SU-DHL-6 (cell line): ENCODE data around the gene RIPOR2.

ENCODE experiments used
- H2AFZ ChIP-seq: fragments of 200-600 bp; sonication (generic); 2 replicates; pipeline ENCODE4 v1.6.1; 2014; ENCODE audit warnings: low read depth, mild to moderate bottlenecking, moderate library complexity, mixed read lengths, antibody characterized with exemption, low read length; ENCODE audit not compliant: severe bottlenecking
- H3F3A ChIP-seq: fragments of 200-600 bp; shearing (Covaris generic); 2 replicates; pipeline ENCODE4 v1.6.0; 2016; ENCODE audit warnings: antibody characterized with exemption, mild to moderate bottlenecking; ENCODE audit not compliant: insufficient read depth
- H3K27ac ChIP-seq: fragments of 200-600 bp; sonication (generic); 2 replicates; pipeline ENCODE4 v1.5.1; 2016; ENCODE audit warnings: low read depth, mild to moderate bottlenecking, low read length, moderate library complexity, mixed read lengths
- H3K27me3 ChIP-seq: fragments of 200-600 bp; sonication (generic), shearing (Covaris generic); 2 replicates; pipeline ENCODE4 v1.6.0; 2014; ENCODE audit warnings: mild to moderate bottlenecking, low read length
- H3K36me3 ChIP-seq: fragments of 200-600 bp; sonication (generic); 2 replicates; pipeline ENCODE4 v1.6.1; 2014; ENCODE audit warnings: mild to moderate bottlenecking, low read length, mixed read lengths
- H3K4me2 ChIP-seq: fragments of 300-600, 200-600 bp; shearing (Covaris generic), sonication (generic); 2 replicates; pipeline ENCODE4 v1.6.0; 2014; ENCODE audit warnings: low read length, low read depth, mild to moderate bottlenecking; ENCODE audit not compliant: poor library complexity, severe bottlenecking
- H3K4me3 ChIP-seq: fragments of 200-600 bp; sonication (generic); 2 replicates; pipeline ENCODE4 v1.5.1; 2014; ENCODE audit warnings: antibody characterized with exemption, low read length, mild to moderate bottlenecking, mixed read lengths; ENCODE audit not compliant: insufficient read depth, poor library complexity, severe bottlenecking
- H3K79me2 ChIP-seq: fragments of 200-600 bp; sonication (generic); 2 replicates; pipeline ENCODE4 v1.6.1; 2014; ENCODE audit warnings: mild to moderate bottlenecking, low read length, moderate library complexity; ENCODE audit not compliant: insufficient read depth
- H3K9ac ChIP-seq: fragments of 200-600 bp; sonication (generic); 2 replicates; pipeline ENCODE4 v1.7.0; 2014; ENCODE audit warnings: mild to moderate bottlenecking, low read length
- H3K9me2 ChIP-seq: fragments of 200-600 bp; sonication (generic); replicated peaks from 2 replicates; pipeline ENCODE4 v1.6.1; 2014; ENCODE audit warnings: low read length; ENCODE audit not compliant: insufficient read depth
- H3K9me3 ChIP-seq: fragments of 200-600 bp; sonication (generic); 2 replicates; pipeline ENCODE4 v1.6.1; 2014; ENCODE audit warnings: low read length, mixed read lengths; ENCODE audit not compliant: insufficient read depth
- H4K20me1 ChIP-seq: fragments of 200-600 bp; sonication (generic); 2 replicates; pipeline ENCODE4 v1.6.1; 2014; ENCODE audit warnings: low read depth, mild to moderate bottlenecking, antibody characterized with exemption, low read length, moderate library complexity, mixed read lengths
- EZH2phosphoT487 ChIP-seq: fragments of 200-600 bp; sonication (generic), shearing (Covaris generic); conservative IDR thresholded peaks from 2 replicates; pipeline ENCODE4 v1.6.1; 2018; ENCODE audit warnings: mild to moderate bottlenecking, antibody characterized with exemption, low read length, moderate library complexity, mixed read lengths
- TF ChIP-seq, protein P1 (sequence below): fragments of 200-600 bp; sonication (generic); IDR thresholded peaks from one replicate; pipeline ENCODE4 v1.5.1; 2017; ENCODE audit warnings: antibody characterized with exemption, mild to moderate bottlenecking, low read length, moderate library complexity; ENCODE audit not compliant: insufficient read depth, poor library complexity, severe bottlenecking

The RIPOR2 gene, protein sequence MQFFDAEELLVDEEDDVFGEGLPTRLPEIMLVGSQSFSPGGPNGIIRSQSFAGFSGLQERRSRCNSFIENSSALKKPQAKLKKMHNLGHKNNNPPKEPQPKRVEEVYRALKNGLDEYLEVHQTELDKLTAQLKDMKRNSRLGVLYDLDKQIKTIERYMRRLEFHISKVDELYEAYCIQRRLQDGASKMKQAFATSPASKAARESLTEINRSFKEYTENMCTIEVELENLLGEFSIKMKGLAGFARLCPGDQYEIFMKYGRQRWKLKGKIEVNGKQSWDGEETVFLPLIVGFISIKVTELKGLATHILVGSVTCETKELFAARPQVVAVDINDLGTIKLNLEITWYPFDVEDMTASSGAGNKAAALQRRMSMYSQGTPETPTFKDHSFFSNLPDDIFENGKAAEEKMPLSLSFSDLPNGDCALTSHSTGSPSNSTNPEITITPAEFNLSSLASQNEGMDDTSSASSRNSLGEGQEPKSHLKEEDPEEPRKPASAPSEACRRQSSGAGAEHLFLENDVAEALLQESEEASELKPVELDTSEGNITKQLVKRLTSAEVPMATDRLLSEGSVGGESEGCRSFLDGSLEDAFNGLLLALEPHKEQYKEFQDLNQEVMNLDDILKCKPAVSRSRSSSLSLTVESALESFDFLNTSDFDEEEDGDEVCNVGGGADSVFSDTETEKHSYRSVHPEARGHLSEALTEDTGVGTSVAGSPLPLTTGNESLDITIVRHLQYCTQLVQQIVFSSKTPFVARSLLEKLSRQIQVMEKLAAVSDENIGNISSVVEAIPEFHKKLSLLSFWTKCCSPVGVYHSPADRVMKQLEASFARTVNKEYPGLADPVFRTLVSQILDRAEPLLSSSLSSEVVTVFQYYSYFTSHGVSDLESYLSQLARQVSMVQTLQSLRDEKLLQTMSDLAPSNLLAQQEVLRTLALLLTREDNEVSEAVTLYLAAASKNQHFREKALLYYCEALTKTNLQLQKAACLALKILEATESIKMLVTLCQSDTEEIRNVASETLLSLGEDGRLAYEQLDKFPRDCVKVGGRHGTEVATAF

DNA sequence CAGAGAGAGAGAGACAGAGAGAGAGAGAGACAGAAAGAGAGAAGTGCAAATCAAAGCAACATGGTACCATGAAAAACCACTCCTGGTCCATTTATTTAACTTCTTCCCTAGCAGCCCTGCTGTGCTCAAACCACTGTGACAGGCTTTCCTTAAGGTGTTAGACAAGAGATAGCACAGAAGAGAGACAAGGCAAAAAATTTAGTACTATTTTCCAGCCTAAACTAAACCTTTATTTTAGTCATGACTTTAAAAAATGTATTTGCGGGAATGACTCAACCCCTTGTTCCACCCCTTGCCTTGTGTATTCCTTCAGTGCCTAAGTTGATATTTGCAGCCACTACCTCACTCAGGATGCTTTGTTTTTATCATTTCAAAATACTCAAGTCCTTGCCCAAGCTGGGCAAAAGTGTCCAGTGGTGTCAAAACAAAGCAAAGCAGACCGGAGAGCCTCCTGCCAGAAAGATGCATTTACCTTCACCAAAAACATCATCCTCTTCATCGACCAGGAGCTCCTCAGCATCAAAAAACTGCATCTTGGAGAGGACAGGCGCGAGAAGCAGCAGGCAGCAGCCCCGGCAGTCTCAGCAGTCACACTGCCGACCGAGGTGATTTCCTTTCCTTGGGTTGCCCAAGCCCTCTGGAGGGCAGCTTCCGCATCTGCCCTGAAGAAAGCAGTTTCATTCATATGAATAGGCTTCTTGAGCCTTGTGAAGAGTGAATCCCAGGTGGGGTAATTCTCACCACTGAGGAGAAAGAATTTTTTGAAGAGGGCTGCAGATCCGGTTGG, at the start of gene RIPOR2:
TSS of gene RIPOR2 (minus strand) at position 595 of the 787 bp plus-strand sequence. CDS start at position 533, 62 bp downstream.
- Histone ChIP-seq H3K27me3 (no peaks in the 10 kb centered on the region), H3K4me2 (peak within 1 kb of the TSS; percentile 88), H3K9ac (peak within 1 kb of the TSS; percentile 73), H3K27ac (peak within 1 kb of the TSS; percentile 92), H3K4me3 (peak within 1 kb of the TSS; percentile 73), H4K20me1 (no peaks in the 10 kb centered on the region), H3K9me3 (no peaks in the 10 kb centered on the region), H2AFZ (peak within 1 kb of the TSS; percentile 1), H3K79me2 (peaks cover 51% of the 10 kb centered on the region), H3K36me3 (peaks cover 9% of the 10 kb centered on the region; the same call in 1 of the 2 replicates), H3K9me2 (no peaks in the 10 kb centered on the region), H3F3A (peaks cover 87% of the 10 kb centered on the region)
- TF ChIP-seq, protein P1, sequence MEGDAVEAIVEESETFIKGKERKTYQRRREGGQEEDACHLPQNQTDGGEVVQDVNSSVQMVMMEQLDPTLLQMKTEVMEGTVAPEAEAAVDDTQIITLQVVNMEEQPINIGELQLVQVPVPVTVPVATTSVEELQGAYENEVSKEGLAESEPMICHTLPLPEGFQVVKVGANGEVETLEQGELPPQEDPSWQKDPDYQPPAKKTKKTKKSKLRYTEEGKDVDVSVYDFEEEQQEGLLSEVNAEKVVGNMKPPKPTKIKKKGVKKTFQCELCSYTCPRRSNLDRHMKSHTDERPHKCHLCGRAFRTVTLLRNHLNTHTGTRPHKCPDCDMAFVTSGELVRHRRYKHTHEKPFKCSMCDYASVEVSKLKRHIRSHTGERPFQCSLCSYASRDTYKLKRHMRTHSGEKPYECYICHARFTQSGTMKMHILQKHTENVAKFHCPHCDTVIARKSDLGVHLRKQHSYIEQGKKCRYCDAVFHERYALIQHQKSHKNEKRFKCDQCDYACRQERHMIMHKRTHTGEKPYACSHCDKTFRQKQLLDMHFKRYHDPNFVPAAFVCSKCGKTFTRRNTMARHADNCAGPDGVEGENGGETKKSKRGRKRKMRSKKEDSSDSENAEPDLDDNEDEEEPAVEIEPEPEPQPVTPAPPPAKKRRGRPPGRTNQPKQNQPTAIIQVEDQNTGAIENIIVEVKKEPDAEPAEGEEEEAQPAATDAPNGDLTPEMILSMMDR, result peak; percentile 26
- TF ChIP-seq EZH2phosphoT487, result no peak

DNA sequence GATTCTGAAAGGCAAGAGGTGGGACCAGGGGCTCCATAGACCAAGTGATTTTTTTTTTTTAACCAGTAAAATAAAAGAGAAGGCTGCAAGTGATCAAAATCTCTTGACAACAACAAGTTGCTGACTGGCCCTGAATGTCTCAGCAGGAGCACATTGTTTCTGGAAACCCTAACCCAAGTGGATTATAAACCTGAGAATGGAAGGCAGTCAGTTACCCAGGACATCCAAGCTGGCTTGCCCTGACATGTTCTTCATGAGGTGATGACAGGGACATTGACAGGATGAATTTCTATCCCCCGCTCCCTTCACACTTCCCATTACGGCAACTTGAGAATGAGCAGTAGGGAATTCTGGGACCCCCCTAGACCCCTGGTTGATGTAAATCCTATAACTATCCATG, 49.6 kb upstream of the RIPOR2 start:
- no peak overlapping the region for H3K9ac ChIP-seq
- H3K4me2 ChIP-seq, result no peak overlapping the region
- no peaks in the 10 kb centered on the region for H3K36me3 ChIP-seq
- TF ChIP-seq, protein P1, result no peak
- no peak for TF ChIP-seq EZH2phosphoT487
- no peak overlapping the region for H2AFZ ChIP-seq
- H3K27me3 ChIP-seq, result no peaks in the 10 kb centered on the region
- no peaks in the 10 kb centered on the region for H3K79me2 ChIP-seq
- no peak overlapping the region for H3K4me3 ChIP-seq
- H3K27ac ChIP-seq, result no peak overlapping the region
- no peaks in the 10 kb centered on the region for H3F3A ChIP-seq
- H4K20me1 ChIP-seq, result no peaks in the 10 kb centered on the region
- H3K9me3 ChIP-seq, result no peaks in the 10 kb centered on the region
- no peaks in the 10 kb centered on the region for H3K9me2 ChIP-seq

DNA sequence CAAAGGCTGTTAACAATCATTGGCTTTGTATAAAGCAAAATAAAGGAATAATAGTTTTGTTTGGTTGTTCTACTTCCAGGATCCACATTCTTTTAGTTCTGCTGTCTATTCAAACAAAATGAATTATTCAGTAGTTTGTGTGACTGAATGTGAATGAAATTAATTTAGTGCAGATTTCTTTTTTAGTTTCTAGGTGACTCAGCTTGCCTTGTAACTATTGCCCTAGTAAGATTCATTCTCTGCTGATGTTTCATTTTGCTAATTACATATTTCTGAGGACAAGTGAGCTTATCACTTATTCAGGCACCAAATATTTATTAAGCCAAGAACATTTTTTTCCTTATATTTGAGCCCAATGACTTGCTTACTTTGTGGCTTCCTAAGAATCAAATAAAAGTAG, 46.5 kb upstream of the RIPOR2 start:
- no peak overlapping the region for H3K4me2 ChIP-seq

More for the DNA sequence above, 46.5 kb upstream of the RIPOR2 start:
- Histone ChIP-seq H3K9me2 (no peaks in the 10 kb centered on the region), H3K4me3 (no peak overlapping the region), H3K36me3 (no peaks in the 10 kb centered on the region), H3K9ac (no peak overlapping the region), H3K79me2 (no peaks in the 10 kb centered on the region), H4K20me1 (no peaks in the 10 kb centered on the region), H3K27ac (no peak overlapping the region), H3K27me3 (no peaks in the 10 kb centered on the region), H3K9me3 (no peaks in the 10 kb centered on the region), H3F3A (no peaks in the 10 kb centered on the region), H2AFZ (no peak overlapping the region)
- no peak for TF ChIP-seq EZH2phosphoT487
